WTC11 (cell line): Measurements from ENCODE around the gene PKDCC. TPM values are rescaled to one million over a fixed set of nuclear protein-coding genes. Genes with fewer than 3 reads are reported as not detected.

Source experiments
- total RNA-seq: library from RNA; stranded (reverse); gene quantifications from 3 replicates; pipeline ENCODE4 v1.2.3, GENCODE V29; 2021

Gene PKDCC
- total RNA-seq, 1 experiment from 2014 or later = 27.3 TPM

Other genes with a start within 250 kb of the PKDCC start
- 89.9 to 94.7 TPM (median 92.6 TPM) in 3 replicates for gene EML4, start 121.3 kb downstream of the PKDCC start, total RNA-seq